Smooth muscle cell (in vitro differentiated cells): ENCODE measurements around the gene METTL14. TPM values are rescaled to one million over a fixed set of nuclear protein-coding genes. Genes with fewer than 3 reads are reported as not detected.

Experiments
- DNase-seq: peaks from one replicate; lab custom pipeline; 2025; ENCODE audit not compliant: unreplicated experiment; lab: John Stamatoyannopoulos, UW
- H2AFZ ChIP-seq: fragments of 200-600 bp; sonication (generic); 2 replicates; pipeline ENCODE4 v1.6.0; 2016; ENCODE audit warnings: antibody characterized with exemption, low read depth, mild to moderate bottlenecking
- H3F3A ChIP-seq: fragments of 200-600 bp; sonication (generic); 2 replicates; pipeline ENCODE4 v1.6.0; 2017; ENCODE audit warnings: antibody characterized with exemption, low read depth
- H3K27ac ChIP-seq: fragments of 200-600 bp; sonication (generic); 2 replicates; pipeline ENCODE4 v1.5.1; 2016; ENCODE audit warnings: low read depth, mild to moderate bottlenecking
- H3K27me3 ChIP-seq: fragments of 200-600 bp; sonication (generic); 2 replicates; pipeline ENCODE4 v1.6.1; 2016; ENCODE audit warnings: low read depth, mild to moderate bottlenecking
- H3K36me3 ChIP-seq: fragments of 200-600 bp; sonication (generic); 2 replicates; pipeline ENCODE4 v1.5.1; 2016; ENCODE audit warnings: low read depth
- H3K4me1 ChIP-seq: fragments of 200-600 bp; sonication (generic); 2 replicates; pipeline ENCODE4 v1.5.1; 2016; ENCODE audit warnings: low read depth
- H3K4me2 ChIP-seq: fragments of 200-600 bp; sonication (generic); 2 replicates; pipeline ENCODE4 v1.6.0; 2016; ENCODE audit warnings: mild to moderate bottlenecking
- H3K4me3 ChIP-seq: fragments of 200-600 bp; sonication (generic); 2 replicates; pipeline ENCODE4 v1.5.1; 2016; ENCODE audit warnings: mild to moderate bottlenecking
- H3K79me2 ChIP-seq: fragments of 200-600 bp; sonication (generic); 2 replicates; pipeline ENCODE4 v1.6.0; 2016; ENCODE audit warnings: low read depth, mild to moderate bottlenecking
- H3K9ac ChIP-seq: fragments of 200-600 bp; sonication (generic); 2 replicates; pipeline ENCODE4 v1.6.0; 2016; ENCODE audit warnings: low read depth
- H3K9me3 ChIP-seq: fragments of 200-600 bp; sonication (generic); replicated peaks from 2 replicates; pipeline ENCODE4 v1.5.1; 2016; ENCODE audit warnings: low read depth
- H4K20me1 ChIP-seq: fragments of 200-600 bp; sonication (generic); 2 replicates; pipeline ENCODE4 v1.6.0; 2016; ENCODE audit warnings: low read depth
- WGBS: methylation state at CpG from one replicate; pipeline ENCODE4 v1.1.7; 2016; ENCODE audit warnings: low lambda C conversion rate; 5-methylcytosine and 5-hydroxymethylcytosine counted together
- polyA plus RNA-seq: library from polyadenylated mRNA; unstranded; fragments of >200 nt; fragmentation: Nextera tagmentation; extraction: Ambion mirVana; gene quantifications from 2 replicates; pipeline ENCODE4 v1.2.1, GENCODE V29; 2016
- total RNA-seq: library from RNA; depleted of rRNA; stranded (reverse); fragments of >200 nt; gene quantifications from 2 replicates; pipeline ENCODE4 v1.2.3, GENCODE V29; 2014
- TF ChIP-seq, protein P1 (sequence below): fragments of 200-600 bp; sonication (generic); IDR thresholded peaks from 2 replicates; pipeline ENCODE4 v1.5.1; 2017; ENCODE audit warnings: borderline replicate concordance, mild to moderate bottlenecking, antibody characterized with exemption; ENCODE audit not compliant: insufficient read depth, poor library complexity, severe bottlenecking

The METTL14 gene
- total and polyA plus RNA-seq, 2 experiments from 2014 or later = 22.4 to 31.8 TPM

DNA sequence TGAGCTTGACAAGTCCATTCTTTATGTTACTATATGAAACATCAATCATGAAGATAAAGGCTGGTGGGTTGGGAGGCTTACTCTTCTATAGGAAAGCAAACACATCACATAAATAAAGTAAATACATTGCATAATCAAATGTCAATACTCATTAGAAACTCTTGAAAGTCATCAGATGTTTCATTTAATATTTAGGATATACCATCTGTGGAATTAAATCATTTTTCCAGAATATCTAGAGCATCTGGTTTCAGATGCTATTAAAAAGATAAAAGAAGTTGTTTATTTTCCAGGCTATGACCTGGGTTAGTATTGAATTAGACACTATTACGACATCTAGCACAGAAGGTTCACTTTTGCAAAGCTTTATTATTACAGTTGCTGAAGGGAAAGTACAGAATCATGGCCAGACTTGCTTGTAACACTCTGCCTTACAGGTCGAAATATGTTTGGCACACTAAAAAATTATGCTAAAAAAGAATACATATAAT lies 72.6 kb downstream of the METTL14 start:
- H4K20me1 ChIP-seq = peaks cover 99% of the 10 kb centered on the region
- no peak overlapping the region for H2AFZ ChIP-seq
- H3K4me3 ChIP-seq = no peak overlapping the region
- peaks cover 59% of the 10 kb centered on the region for H3K79me2 ChIP-seq
- TF ChIP-seq, protein P1, sequence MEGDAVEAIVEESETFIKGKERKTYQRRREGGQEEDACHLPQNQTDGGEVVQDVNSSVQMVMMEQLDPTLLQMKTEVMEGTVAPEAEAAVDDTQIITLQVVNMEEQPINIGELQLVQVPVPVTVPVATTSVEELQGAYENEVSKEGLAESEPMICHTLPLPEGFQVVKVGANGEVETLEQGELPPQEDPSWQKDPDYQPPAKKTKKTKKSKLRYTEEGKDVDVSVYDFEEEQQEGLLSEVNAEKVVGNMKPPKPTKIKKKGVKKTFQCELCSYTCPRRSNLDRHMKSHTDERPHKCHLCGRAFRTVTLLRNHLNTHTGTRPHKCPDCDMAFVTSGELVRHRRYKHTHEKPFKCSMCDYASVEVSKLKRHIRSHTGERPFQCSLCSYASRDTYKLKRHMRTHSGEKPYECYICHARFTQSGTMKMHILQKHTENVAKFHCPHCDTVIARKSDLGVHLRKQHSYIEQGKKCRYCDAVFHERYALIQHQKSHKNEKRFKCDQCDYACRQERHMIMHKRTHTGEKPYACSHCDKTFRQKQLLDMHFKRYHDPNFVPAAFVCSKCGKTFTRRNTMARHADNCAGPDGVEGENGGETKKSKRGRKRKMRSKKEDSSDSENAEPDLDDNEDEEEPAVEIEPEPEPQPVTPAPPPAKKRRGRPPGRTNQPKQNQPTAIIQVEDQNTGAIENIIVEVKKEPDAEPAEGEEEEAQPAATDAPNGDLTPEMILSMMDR = no peak
- H3K36me3 ChIP-seq = peaks cover 28% of the 10 kb centered on the region
- no peaks in the 10 kb centered on the region for H3K4me1 ChIP-seq
- peaks cover 27% of the 10 kb centered on the region for H3F3A ChIP-seq
- DNase-seq = no peak
- H3K9ac ChIP-seq = no peak overlapping the region
- peak overlapping the region; percentile 61 for H3K4me2 ChIP-seq
- WGBS = 73% methylated on average over 2 of the region's 2 CpGs
- peak overlapping the region; percentile 64 for H3K27ac ChIP-seq
- H3K27me3 ChIP-seq = no peaks in the 10 kb centered on the region
- no peaks in the 10 kb centered on the region for H3K9me3 ChIP-seq

DNA sequence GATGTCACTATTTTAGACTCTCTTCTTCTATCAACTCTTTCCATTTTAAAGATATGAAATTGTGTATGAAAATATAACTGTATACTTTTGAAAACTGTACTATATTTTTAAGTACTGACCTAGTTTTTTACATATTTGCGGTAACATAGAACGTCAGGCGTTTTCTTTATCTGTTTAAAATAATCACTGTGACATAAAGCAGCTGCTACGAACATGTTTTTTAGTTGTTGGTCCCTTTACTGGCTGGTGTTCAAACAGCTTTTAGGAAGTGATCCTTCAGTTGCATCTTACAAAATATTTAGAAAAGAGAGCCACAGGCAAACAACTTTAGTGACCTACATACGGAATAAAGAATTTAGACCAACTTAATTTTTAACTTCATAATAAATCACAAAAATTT lies 73.1 kb downstream of the METTL14 start:
- H2AFZ ChIP-seq = no peak overlapping the region
- H4K20me1 ChIP-seq = peaks cover 99% of the 10 kb centered on the region
- H3K9me3 ChIP-seq = no peaks in the 10 kb centered on the region
- H3F3A ChIP-seq = peaks cover 31% of the 10 kb centered on the region
- TF ChIP-seq, protein P1 = no peak
- H3K4me2 ChIP-seq = peak overlapping the region; percentile 61
- H3K79me2 ChIP-seq = peaks cover 64% of the 10 kb centered on the region
- H3K27ac ChIP-seq = peak overlapping the region; percentile 64
- H3K4me3 ChIP-seq = no peak overlapping the region
- H3K9ac ChIP-seq = no peak overlapping the region
- H3K27me3 ChIP-seq = no peaks in the 10 kb centered on the region
- H3K36me3 ChIP-seq = peaks cover 30% of the 10 kb centered on the region
- 36% methylated on average over 5 of the region's 5 CpGs for WGBS
- no peak for DNase-seq
- H3K4me1 ChIP-seq = no peaks in the 10 kb centered on the region

DNA sequence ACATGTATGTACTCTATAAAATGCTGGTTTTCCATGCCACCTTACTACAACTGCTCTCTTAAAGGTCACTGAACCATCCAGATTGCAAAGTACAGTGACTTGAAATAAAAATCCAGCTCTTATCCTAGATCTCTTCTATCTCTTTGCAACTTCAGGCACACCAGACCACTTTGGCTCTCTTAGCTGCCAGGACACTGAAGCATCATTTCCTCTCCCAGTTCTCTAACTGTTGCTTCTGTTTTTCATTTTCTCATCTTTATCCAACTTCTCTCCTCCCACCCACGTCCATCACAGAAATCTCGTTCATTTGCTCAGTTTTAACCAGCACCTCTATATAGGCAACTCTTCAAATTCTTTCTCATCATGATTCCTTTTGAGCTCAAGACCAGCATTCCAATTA lies 74.3 kb downstream of the METTL14 start:
- TF ChIP-seq, protein P1 = no peak
- peak overlapping the region; percentile 64 for H3K27ac ChIP-seq
- no peaks in the 10 kb centered on the region for H3K9me3 ChIP-seq
- H3K36me3 ChIP-seq = peaks cover 34% of the 10 kb centered on the region
- no peak overlapping the region for H3K9ac ChIP-seq
- H3F3A ChIP-seq = peaks cover 32% of the 10 kb centered on the region
- peak overlapping the region; percentile 24 for H3K4me2 ChIP-seq
- no peaks in the 10 kb centered on the region for H3K4me1 ChIP-seq
- DNase-seq = no peak
- H2AFZ ChIP-seq = no peak overlapping the region
- peaks cover 70% of the 10 kb centered on the region for H3K79me2 ChIP-seq
- H3K27me3 ChIP-seq = no peaks in the 10 kb centered on the region
- WGBS = 43% methylated on average over 2 of the region's 2 CpGs
- H3K4me3 ChIP-seq = no peak overlapping the region
- H4K20me1 ChIP-seq = peaks cover 99% of the 10 kb centered on the region

DNA sequence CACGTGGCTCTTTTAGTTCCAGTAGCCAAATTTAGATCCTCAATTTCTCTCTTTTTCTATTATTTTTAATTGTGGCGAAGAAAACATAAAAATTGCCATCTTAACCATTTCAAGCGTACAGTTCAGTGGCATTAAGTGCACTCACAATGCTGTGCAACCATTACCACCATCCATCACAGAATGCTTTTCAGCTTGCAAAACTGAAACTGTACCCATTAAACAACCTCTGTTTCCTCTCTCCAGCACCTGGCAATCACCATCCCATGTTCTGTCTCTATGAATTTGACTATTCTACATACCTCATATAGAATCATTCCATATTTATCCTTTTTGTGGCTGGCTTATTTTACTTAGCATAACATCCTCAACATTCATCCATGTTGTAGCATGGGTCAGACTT lies 74.9 kb downstream of the METTL14 start:
- H3K79me2 ChIP-seq = peaks cover 71% of the 10 kb centered on the region
- TF ChIP-seq, protein P1 = no peak
- H3K4me3 ChIP-seq = no peak overlapping the region
- DNase-seq = no peak
- H2AFZ ChIP-seq = no peak overlapping the region
- peaks cover 35% of the 10 kb centered on the region for H3F3A ChIP-seq
- peak overlapping the region; percentile 24 for H3K4me2 ChIP-seq
- peaks cover 99% of the 10 kb centered on the region for H4K20me1 ChIP-seq
- H3K4me1 ChIP-seq = no peaks in the 10 kb centered on the region
- WGBS = 97% methylated on average over 3 of the region's 3 CpGs
- H3K36me3 ChIP-seq = peaks cover 28% of the 10 kb centered on the region
- no peak overlapping the region for H3K9ac ChIP-seq
- peak overlapping the region; percentile 64 for H3K27ac ChIP-seq
- no peaks in the 10 kb centered on the region for H3K9me3 ChIP-seq
- no peaks in the 10 kb centered on the region for H3K27me3 ChIP-seq
